Panc1 (cell line): ENCODE data around the gene SPDYE9.
"Not testable (repeated sequence)": the region's sequence is repeated elsewhere in the genome, so short reads cannot be mapped to it uniquely, and the experiment has no call there.

Experiments
- CTCF ChIP-seq: fragments of 450-650 bp; IDR thresholded peaks from 2 replicates; pipeline ENCODE4 v1.5.1; 2017; ENCODE audit warnings: mild to moderate bottlenecking
- REST ChIP-seq, 2 experiments: IDR thresholded peaks; 2 replicates each; pipeline ENCODE4 v1.6.1; 2011 to 2012; ENCODE audit warnings: low read depth in 2 of 2, control low read depth in 1 of 2, low read length in 1 of 2, mild to moderate bottlenecking in 1 of 2, moderate library complexity in 1 of 2; ENCODE audit not compliant: insufficient read depth in 1 of 2

- TF ChIP-seq REST (IDR thresholded peaks at IDR 0.05; ENCODE audit: insufficient read depth in 1 of 2, low read depth in 2 of 2, low read length in 1 of 2); CTCF: not testable (repeated sequence)
These were observed 44.8 kb upstream of the SPDYE9 start for GRCh38 chr7:73130612-73131011.
